Posterior vena cava (tissue), 2 donors: ENCODE results near the gene WDR70. TPM values are rescaled to one million over a fixed set of nuclear protein-coding genes. Genes with fewer than 3 reads are reported as not detected.
"Not testable (repeated sequence)": the region's sequence is repeated elsewhere in the genome, so short reads cannot be mapped to it uniquely, and the experiment has no call there.

Experiments
- DNase-seq: peaks from one replicate; pipeline ENCODE4 v3.0.0-alpha.2; 2020; ENCODE audit warnings: low spot score
- intact Hi-C, 2 donors: fragments of 100-400 bp; cut with DNase I; formaldehyde crosslinking; loops; one replicate each; pipeline versions ENCODE4 v1.14.1 to v1.14.2; 2022 to 2023
- total RNA-seq, 2 donors: library from RNA; stranded (reverse); fragmentation: NEBNext Ultra II Directional; extraction: Animal tissue kit (Norgen Biotek cat#: 25700); gene quantifications; one replicate each; pipeline ENCODE4 v1.2.1, GENCODE V29; 2021
- donor health status: DM: yes; HTN: yes; CAD: no.
- donor health status: DM: yes; HTN: yes; CAD: no.

WDR70 gene
- total RNA-seq, 2 donors from 2014 or later = 23.2 to 24.8 TPM

DNA sequence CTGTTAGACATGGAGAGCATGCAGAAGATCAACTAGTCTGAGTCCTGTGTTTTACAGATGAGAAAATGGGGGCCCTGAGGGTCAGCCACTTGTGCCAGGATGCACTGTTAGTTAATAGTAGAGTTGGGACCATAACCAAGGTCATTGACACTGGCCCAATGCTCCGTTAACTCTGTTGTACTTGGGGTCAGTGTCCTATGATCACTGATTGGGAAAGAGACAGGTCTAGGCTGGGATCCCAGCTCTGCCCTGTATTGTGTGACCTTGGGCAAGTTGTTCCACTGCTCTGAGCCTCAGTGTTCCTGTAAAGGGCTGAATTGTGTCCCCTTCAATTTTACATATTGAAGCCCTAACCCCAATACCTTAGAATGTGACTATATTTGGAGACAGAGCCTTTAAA lies 390.7 kb downstream of the WDR70 start:
- intact Hi-C loops = no loop called here

DNA sequence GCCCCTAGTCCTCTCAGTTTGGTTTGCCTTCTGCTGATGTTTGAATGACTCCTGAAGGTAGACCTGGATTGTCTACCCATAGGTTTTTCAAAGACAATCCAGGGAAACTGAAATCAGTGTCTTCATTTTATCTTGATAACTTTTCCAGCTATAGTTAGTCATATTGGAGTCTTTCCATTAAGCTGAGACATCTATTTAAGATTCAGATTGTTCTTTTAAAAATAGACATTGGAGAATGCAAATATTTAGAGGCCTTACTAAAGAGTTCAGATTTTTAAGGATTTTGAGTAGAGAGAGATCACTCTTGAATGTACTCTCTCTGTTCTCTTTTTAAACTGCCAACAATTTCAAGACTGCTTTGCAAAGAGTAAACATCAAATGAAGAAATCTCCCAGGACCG lies 391.7 kb downstream of the WDR70 start:
- no peak for DNase-seq
- intact Hi-C loops = no loop called here

More for the DNA sequence above, 390.7 kb downstream of the WDR70 start:
- DNase-seq = no peak

DNA sequence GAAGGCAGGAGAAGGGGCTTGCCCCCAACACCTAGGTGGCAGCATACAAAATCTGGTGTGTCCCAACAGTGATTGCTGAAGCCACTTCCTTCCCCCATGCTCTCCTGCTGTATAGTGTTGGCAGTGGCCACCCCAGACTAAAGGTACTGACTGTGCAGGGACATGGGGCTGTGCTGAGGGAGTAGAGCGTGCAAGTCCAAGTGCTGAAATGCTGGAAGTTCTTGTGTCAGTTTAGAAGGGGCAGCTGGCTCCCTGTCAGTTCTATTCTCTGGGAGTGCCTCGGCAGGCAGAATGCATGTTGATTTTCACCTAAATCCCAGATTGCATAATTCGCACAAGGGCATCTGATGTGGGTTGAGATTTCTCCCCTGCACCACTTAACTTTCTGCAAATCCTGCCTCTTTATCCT lies 392.1 kb downstream of the WDR70 start:
- DNase-seq = no peak
- intact Hi-C loops = no loop called here

DNA sequence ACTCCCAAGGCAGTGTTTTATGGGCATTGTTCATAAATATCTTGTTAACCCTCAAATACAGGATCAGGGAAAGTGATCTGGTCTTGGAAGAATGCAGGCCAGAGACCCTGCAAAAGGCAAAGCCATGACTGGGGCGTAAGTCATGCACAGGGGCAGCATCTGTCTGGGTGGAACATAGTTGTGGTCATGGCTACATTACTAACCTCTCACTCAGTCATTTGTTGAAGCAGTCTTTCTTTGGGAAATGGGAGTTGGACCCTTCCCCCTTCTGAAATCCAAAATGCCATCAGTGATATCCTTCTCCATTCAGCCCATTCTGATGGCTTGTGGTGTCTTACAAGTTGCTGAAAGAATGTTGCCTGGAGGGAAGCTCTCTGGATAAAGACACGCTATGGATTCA lies 392.6 kb downstream of the WDR70 start:
- no peak for DNase-seq
- intact Hi-C loops = no loop called here

DNA sequence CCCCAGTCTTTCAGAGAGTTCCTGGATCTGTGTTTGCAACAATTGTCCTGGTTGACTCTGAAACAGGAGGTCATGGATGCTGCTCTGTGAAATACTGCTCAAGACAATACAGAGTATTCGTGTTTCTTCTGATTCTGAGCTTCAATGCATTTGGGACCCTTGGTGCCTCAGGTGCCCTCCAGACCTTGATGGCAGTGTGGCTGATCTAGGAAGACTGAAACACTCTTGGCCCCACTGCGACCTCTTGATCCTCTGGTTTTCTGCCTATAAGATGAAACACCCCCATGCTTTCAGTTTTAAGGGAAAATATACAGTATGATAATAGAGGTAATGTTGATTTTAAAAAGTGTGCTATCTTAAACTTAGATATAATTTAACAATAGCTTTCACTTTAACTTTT lies 393.1 kb downstream of the WDR70 start:
- DNase-seq = no peak

DNA sequence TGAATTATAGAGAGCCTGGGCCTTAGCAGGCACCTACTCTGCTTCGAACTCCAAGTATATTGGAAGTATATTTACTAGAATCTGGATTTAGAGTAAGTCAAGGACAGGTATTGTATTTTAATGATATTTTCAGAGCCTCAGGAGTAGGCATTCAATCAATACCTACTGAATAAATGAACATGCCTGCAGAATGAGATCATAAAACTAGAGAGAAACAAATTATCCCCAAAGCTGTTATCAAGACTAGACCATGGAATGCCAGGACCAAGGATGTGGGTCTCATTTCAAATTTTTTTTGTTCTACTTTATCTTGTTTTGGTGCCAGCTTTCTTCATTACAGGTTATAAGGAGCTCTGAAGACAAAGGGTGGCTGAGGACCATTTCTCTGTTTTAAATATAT lies 394.7 kb downstream of the WDR70 start:
- no peak for DNase-seq
- intact Hi-C loops = no loop called here

More for the DNA sequence above, 393.1 kb downstream of the WDR70 start:
- intact Hi-C loops = no loop called here

DNA sequence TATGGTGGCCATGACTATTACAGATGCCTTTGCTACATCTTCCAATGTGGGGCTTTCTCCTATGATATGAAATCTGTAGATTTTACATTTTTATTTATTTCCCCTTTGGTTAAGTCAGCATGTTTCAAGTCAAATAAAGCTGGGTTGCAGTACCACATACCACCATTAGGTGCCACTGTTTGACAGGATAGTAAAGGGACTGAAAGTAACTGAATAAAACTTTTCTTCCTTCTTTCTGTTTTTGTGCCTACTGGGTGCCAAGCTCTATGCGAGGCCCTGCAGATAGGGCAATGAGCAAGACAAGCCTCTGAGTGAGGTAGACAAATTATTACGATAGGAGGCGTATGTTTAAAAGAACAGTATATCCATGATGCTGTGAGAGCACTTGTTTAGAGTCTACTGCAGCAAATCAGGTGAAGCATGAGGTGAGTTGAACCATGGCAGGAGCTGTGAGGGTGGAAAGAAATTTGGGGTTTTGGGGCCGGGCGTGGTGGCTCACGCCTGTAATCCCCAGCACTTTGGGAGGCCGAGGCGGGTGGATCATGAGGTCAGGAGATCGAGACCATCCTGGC lies 395.9 kb downstream of the WDR70 start:
- intact Hi-C loops = no loop called here
- DNase-seq = no peak

DNA sequence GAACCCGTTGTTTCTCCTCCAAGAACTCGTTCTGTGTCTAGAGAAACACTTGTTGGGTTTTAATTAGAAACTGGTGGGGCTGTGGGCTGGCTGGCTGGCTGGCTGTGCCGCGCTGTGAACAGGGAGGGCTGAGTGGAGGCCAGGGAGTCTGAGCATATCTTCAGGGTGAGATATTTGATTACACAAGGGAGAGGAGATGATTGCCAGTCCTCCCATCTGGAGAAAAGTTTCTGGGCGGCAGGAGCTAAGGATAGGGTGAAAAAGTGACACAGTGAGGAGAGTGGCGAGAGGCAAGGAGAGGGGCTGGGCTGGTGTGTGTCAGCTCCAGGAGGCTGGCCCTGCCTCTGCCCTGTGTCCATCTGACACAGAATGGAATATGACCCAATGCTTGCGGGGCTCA lies 397.7 kb downstream of the WDR70 start:
- DNase-seq = no peak
- intact Hi-C loops = no loop called here

DNA sequence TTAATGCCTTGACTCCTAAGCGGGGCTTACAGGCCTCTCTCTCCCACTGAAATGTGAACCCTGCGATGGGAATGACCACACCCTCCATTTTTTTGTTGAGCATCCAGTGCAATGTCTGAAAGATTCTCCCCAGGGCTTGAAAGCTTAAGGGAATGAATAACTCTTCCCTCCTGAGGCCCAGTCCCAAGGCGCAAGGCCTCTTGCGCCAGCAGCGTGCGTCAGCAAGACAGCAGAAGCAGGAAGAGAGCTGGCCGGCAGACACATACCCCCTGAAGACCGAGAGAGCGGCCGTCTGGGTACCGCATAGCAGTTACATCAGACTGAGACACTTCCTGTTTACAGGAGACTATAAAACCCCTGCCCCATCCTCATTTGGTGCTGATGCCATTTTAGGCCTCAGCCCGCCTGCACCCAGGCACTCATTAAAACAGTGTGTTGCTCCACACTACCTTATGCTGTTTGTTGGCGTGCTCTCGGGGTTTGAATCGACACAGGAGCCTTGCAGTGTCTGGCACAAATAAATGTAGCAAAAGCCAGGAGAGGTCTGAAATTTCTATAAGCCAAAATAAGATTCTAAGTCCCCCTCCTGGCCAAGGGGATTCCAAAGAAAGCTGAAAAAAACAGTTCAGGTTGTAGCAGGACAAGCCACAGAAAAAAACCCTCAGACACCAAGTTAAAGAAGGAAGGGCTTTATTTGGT lies 398.5 kb downstream of the WDR70 start:
- intact Hi-C loops = no loop called here
- DNase-seq = no peak

DNA sequence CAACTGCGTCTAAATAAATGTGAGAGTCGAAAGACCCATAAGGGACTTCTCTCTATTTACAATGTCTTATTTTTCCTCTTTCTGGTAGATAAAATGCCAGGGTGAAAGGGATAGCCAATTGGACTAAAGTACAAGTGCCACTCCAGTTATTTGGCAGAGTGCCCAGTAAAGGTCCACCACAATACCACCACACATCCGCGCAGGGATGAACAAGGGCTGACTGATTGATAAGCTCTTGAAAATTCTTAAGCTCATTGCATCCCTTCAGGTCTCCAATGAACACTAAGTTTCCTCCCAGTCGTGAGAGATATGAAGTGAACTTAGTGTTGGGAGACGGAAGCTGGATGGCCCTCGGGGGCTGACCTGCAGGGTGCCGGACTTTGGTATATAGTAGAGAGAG lies 402.3 kb downstream of the WDR70 start:
- intact Hi-C loops = not testable (repeated sequence)

DNA sequence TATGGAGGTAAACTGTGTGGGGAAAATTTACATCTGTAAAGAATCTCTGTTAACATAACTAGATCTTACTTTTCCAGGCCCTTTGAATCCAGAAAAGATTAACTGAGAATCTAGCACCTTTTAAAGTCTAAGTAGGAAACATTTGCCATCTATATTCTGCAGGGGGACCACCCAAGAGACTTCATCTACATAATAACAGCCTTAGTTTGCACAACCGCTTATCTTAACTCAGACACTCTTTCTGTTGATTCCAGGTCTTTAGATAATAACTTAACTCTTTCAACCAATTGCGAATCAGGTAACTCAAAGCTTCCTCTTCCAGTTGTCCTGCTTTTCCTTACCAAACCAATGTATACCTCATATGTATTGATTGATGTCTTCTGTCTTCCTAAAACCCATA lies 407.3 kb downstream of the WDR70 start:
- DNase-seq = no peak
- intact Hi-C loops = no loop called here

More for the DNA sequence above, 402.3 kb downstream of the WDR70 start:
- not testable (repeated sequence) for DNase-seq

DNA sequence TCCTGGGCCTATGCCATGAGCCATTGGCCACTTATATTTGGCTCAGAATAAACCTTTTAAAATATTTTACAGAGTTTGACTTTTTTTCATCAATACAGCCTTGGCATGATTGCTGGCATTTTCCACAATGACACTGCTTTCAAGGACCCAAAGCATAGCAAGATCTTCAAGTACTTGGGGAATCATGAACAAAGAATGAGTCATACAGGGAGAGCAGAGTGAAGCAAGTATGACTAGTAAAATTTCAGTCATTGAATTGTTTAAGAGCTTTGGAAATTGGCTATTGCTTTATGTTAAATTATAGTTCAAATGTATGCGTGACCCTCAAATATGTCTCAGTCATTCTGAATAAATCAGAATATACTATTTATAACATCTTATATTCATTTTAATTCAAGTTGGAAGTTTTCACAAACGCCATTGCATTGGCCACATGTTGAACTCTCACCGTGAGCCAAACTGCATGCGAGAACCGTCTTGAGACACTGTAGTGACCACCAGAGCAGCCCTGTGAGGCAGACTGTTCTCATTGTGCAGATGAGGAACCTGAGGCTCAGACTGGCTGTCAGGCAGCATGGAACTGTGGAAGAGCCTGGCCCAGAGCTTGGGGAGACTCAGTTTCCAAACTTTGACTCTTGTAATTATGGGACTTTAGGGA lies 407.9 kb downstream of the WDR70 start:
- no peak for DNase-seq
- intact Hi-C loops = no loop called here

DNA sequence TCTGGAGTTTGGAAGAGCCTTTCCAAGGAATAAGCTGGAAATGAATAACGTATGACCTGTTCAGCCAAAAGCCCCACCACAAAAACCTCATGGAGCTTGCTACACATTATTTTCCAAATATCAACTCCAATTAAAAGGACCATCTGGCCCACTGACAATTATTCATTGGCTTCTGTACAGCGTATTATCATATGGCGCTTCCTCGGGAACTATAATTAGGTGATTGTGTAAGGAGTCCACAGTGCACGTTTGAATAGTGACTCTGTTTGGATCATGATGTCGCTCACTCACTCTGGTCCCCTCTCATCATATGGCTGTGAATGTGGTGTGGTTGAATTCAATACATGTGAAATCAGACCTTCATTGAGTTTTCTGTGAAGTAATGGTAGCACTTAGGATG lies 408.6 kb downstream of the WDR70 start:
- intact Hi-C loops = no loop called here
- DNase-seq = no peak

DNA sequence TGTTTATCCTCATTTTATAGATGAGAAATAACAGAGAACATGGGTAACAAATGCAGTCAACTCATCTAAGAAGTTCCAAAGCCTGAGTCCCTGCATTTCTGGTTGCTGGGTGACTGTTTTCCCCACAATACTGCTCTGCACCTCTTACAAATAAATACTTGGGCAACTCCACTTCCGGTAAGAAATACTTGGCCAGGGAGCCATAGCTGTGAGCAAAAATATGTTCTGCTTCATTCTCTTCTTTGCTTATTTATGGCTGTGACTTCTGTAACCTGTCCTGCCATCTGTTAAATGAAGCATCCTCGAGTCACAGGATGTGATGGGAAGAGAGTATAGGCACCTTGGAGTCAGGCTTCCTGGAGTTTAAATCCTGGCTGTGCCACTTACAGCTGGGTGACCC lies 410.9 kb downstream of the WDR70 start:
- DNase-seq = no peak
- intact Hi-C loops = no loop called here

DNA sequence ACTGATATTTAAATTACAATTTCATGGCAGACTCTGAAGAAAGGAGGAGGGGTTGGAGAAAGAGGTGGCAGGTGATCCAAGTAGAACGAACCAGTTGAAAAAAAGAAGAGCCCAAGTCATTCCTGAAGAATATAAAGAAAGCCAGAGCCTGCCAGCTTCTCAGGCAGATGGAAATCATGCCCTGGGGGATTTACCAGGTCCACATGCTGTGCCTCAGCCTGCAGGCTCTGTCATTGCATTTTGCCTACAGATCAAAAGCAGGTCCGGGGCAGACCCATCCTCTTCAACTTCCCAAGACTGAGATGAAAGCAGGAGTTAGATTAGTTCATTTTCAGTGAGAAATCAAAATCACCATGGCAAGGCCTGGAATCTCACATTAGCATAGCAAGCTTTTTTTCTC lies 412.2 kb downstream of the WDR70 start:
- intact Hi-C loops = no loop called here
- no peak for DNase-seq

DNA sequence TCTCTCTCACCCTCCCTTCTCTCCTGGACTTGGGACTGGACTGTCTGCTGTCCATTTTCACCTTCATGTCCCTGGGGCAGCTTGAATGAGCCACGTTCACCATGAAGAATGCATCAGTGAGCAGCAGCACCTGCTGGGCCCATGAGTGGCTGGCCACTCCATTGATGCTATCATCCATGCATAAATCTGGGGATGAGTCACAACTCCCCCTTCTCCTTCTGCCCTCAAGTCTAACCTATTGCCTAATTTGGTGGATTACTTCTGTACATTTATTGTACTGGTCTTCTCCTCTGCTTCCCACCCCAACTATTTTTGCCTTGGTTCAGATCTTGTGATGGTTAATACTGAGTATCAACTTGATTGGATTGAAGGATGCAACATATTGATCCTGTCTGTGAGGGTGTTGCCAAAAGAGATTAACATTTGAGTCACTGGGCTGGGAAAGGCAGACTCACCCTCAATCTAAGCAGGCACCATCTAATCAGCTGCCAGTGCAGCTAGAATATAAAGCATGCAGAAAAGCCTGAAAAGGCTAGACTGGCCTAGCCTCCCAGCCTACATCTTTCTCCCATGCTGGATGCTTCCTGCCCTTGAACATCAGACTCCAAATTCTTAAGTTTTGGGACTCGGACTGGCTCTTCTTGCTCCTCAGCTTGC lies 414.0 kb downstream of the WDR70 start:
- intact Hi-C loops = no loop called here
- no peak for DNase-seq

DNA sequence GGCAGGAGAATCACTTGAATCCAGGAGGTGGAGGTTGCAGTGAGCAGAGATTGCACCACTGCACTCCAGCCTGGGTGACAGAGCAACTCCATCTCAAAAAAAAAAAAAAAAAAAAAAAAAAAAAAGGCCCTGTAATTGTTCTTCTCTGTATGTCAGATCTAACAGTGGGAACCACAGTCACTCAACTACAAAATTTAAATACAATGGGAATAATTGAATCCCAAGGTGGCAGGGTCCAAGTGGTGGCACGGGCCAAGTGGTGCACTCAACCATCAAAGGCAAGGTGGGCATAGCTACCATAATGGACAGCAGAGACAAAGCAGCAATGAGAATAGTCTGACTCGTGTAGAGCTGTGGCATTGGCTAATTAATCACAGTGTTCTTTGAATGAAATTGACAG lies 416.2 kb downstream of the WDR70 start:
- intact Hi-C loops, DNase-seq: not testable (repeated sequence)

DNA sequence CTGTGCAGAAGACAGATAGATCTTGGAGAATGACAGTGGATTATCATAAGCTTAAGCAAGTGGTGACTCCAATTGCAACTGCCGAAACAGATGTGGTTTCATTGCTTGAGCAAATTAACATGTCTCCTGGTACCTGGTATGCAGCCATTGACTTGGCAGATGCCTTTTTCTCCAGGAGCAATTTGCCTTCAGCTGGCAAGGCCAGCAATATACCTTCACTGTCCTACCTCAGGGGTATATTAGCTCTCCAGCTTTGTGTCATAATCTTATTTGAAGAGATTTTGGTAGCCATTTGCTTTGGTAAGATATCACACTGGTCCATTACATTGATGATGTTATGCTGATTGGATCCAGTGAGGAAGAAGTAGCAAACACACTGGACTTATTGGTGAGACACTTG lies 417.3 kb downstream of the WDR70 start:
- intact Hi-C loops, DNase-seq: not testable (repeated sequence)

DNA sequence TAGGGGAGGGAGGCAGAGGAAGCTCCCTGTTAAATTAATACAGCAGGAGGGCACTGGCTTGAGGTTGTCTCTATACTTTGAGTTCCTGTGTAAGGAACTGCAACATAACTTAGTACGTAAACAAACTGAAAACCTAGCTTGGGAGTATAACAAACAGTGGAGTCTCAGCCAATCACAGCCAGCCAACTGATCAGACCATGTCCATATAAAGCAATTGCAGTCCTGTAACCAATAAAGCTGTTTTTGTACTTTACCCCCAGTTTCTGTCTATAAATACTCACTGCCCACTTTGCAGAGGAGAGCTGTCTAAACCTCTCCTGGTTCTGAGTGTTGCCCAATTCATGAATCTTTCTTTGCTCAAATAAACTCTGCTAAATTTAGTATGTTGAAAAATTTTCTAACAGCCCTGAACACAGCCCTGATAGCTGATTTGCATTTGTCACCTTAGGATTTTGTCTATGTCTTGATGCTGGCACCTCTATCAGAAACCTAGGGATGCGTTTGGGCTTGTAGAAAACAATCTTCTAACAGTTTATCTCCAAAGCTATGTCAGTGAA lies 420.8 kb downstream of the WDR70 start:
- no peak for DNase-seq
- intact Hi-C loops = no loop called here

DNA sequence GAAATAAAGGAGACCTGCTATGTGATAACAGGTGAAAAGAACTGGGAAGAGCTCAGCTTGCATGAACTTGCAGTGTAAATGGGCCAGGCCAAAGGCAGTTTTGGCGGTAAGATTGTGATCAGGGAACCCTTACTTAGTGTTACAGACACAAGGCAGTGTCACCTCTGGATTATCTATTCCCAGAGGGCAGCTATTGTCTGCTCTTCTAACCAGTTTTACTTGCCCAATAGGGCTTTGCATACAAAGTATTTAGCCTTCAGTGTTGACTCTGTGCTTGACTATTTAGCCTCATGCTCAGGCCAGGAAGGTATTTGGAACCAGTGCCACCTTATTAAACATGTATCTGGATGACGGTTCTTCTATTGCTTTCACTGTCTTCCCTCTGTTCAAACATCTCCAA lies 422.4 kb downstream of the WDR70 start:
- intact Hi-C loops = no loop called here

More for the DNA sequence above, 422.4 kb downstream of the WDR70 start:
- no peak for DNase-seq
